SK-N-SH (cell line): ENCODE results near the gene ERAP2. TPM values are rescaled to one million over a fixed set of nuclear protein-coding genes. Genes with fewer than 3 reads are reported as not detected.
A peak's percentile ranks its signal among the peaks of the same experiment; 100 is the strongest.

Experiments
- CTCF ChIA-PET: fragments of 300-600, 350-600 bp; formaldehyde crosslinking; extraction: SDS; loops from one replicate; lab custom pipeline; 2021; lab: Yijun Ruan, JAX
- POLR2A ChIA-PET: fragments of 350-600 bp; sonication (Branson Sonifier 250); formaldehyde crosslinking; extraction: SDS; loops from one replicate; lab custom pipeline; 2020; ENCODE audit warnings: antibody characterized with exemption, inconsistent platforms; lab: Yijun Ruan, JAX
- DNase-seq: peaks from one replicate; pipeline ENCODE4 v3.0.0; 2012
- H2AFZ ChIP-seq: fragments of 200-600 bp; sonication (generic); 2 replicates; pipeline ENCODE4 v1.8.1; 2016; ENCODE audit warnings: antibody characterized with exemption, mild to moderate bottlenecking, low read depth
- H3F3A ChIP-seq: fragments of 200-600 bp; sonication (generic); replicated peaks from 2 replicates; pipeline ENCODE3; 2016; ENCODE audit warnings: antibody characterized with exemption, mild to moderate bottlenecking; ENCODE audit not compliant: insufficient read depth
- H3K27ac ChIP-seq, 2 experiments: fragments of 200-500 bp in 1 of 2; fragments of 200-600 bp in 1 of 2; sonication (Bioruptor generic) in 1 of 2; sonication (generic), shearing (Covaris generic) in 1 of 2; 2 replicates each; pipeline versions ENCODE4 v1.5.1 to v1.6.1; 2014 to 2016; ENCODE audit warnings: low read depth in 2 of 2, inconsistent platforms in 1 of 2, low read length in 1 of 2, mild to moderate bottlenecking in 1 of 2, mixed read lengths in 1 of 2
- H3K27me3 ChIP-seq: fragments of 200-600 bp; sonication (generic), shearing (Covaris generic); 2 replicates; pipeline ENCODE4 v1.6.1; 2016; ENCODE audit warnings: mixed run types; ENCODE audit not compliant: insufficient read depth
- H3K36me3 ChIP-seq, 2 experiments: fragments of 200-500 bp in 1 of 2; fragments of 200-600 bp in 1 of 2; sonication (Bioruptor generic) in 1 of 2; sonication (generic) in 1 of 2; replicated peaks in 1 of 2; 2 replicates each; pipeline versions ENCODE3 to v1.5.1; 2014 to 2016; ENCODE audit warnings: low read length in 1 of 2, mild to moderate bottlenecking in 1 of 2; ENCODE audit not compliant: insufficient read depth in 2 of 2, control insufficient read depth in 1 of 2
- H3K4me1 ChIP-seq, 2 experiments: fragments of 200-500 bp in 1 of 2; fragments of 200-600 bp in 1 of 2; sonication (Bioruptor generic) in 1 of 2; sonication (generic), shearing (Covaris generic) in 1 of 2; 2 replicates each; pipeline versions ENCODE4 v1.5.1 to v1.6.1; 2014 to 2016; ENCODE audit warnings: low read depth in 1 of 2, low read length in 1 of 2, mixed run types in 1 of 2; ENCODE audit not compliant: insufficient read depth in 2 of 2, control insufficient read depth in 1 of 2
- H3K4me2 ChIP-seq: fragments of 200-600 bp; sonication (generic), shearing (Covaris generic); 2 replicates; pipeline ENCODE4 v1.6.1; 2017; ENCODE audit warnings: mixed run types
- H3K4me3 ChIP-seq, 2 experiments: fragments of 200-500 bp in 1 of 2; fragments of 200-600 bp in 1 of 2; sonication (Bioruptor generic) in 1 of 2; sonication (generic), shearing (Covaris generic) in 1 of 2; 2 replicates each; pipeline versions ENCODE4 v1.5.1 to v1.8.1; 2014 to 2016; ENCODE audit warnings: low read depth in 2 of 2, inconsistent platforms in 1 of 2, low read length in 1 of 2, mild to moderate bottlenecking in 1 of 2, mixed read lengths in 1 of 2, moderate library complexity in 1 of 2
- H3K79me2 ChIP-seq: fragments of 200-600 bp; sonication (generic); 2 replicates; pipeline ENCODE4 v1.8.1; 2017; ENCODE audit warnings: mild to moderate bottlenecking; ENCODE audit not compliant: insufficient read depth
- H3K9ac ChIP-seq: fragments of 200-600 bp; sonication (generic); 2 replicates; pipeline ENCODE4 v1.6.1; 2017; ENCODE audit warnings: mixed run types
- H3K9me2 ChIP-seq: fragments of 200-600 bp; sonication (generic); 2 replicates; pipeline ENCODE4 v1.6.1; 2017; ENCODE audit warnings: mixed run types
- H3K9me3 ChIP-seq: fragments of 200-600 bp; sonication (generic); 2 replicates; pipeline ENCODE4 v1.6.1; 2017; ENCODE audit warnings: mixed run types, mild to moderate bottlenecking, moderate library complexity
- H4K20me1 ChIP-seq: fragments of 200-600 bp; sonication (generic); 2 replicates; pipeline ENCODE4 v1.6.1; 2017; ENCODE audit warnings: mild to moderate bottlenecking, mixed run types; ENCODE audit not compliant: insufficient read depth
- CTCF ChIP-seq: fragments of 200-600 bp; sonication (generic); IDR thresholded peaks from 2 replicates; pipeline ENCODE4 v1.6.1; 2017; ENCODE audit warnings: antibody characterized with exemption, mild to moderate bottlenecking, moderate library complexity
- FOXM1 ChIP-seq: IDR thresholded peaks from 2 replicates; pipeline ENCODE4 v1.4.0; 2012; ENCODE audit warnings: low read depth, mild to moderate bottlenecking
- GABPA ChIP-seq: IDR thresholded peaks from 2 replicates; pipeline ENCODE4 v1.4.0; 2012; ENCODE audit warnings: low read depth, mild to moderate bottlenecking
- JUND ChIP-seq: IDR thresholded peaks from 2 replicates; pipeline ENCODE4 v1.4.0; 2012
- MXI1 ChIP-seq: IDR thresholded peaks from 2 replicates; pipeline ENCODE4 v1.6.1; 2012; ENCODE audit warnings: mild to moderate bottlenecking, low read depth, low read length, improper control_type of control experiment
- NFIC ChIP-seq: IDR thresholded peaks from 2 replicates; pipeline ENCODE4 v1.4.0; 2012; ENCODE audit warnings: borderline replicate concordance
- PBX3 ChIP-seq: IDR thresholded peaks from 2 replicates; pipeline ENCODE4; 2012
- RAD21 ChIP-seq: IDR thresholded peaks from 2 replicates; pipeline ENCODE4 v1.6.1; 2012; ENCODE audit warnings: mild to moderate bottlenecking, low read length
- RCOR1 ChIP-seq: fragments of 150-350 bp; IDR thresholded peaks from 2 replicates; pipeline ENCODE4 v1.6.1; 2017; ENCODE audit warnings: antibody characterized with exemption, low read length
- USF1 ChIP-seq: IDR thresholded peaks from 2 replicates; pipeline ENCODE4 v1.4.0; 2012; ENCODE audit warnings: low read depth, borderline replicate concordance
- WGBS: methylation state at CpG from one replicate; pipeline ENCODE4 v1.1.6; 2017; ENCODE audit warnings: low lambda C conversion rate; 5-methylcytosine and 5-hydroxymethylcytosine counted together
- polyA plus RNA-seq, 3 experiments: library from polyadenylated mRNA; depleted of rRNA; stranded (reverse); fragments of >200 nt; gene quantifications; 2 replicates each; pipeline ENCODE4 v1.2.3, GENCODE V29; 2012

The ERAP2 gene
- polyA plus RNA-seq, 1 of the 3 experiments (the other 2 are of a cell fraction) = 13.2 TPM

GRCh38 chr5:96943799-96944198 is 67.5 kb downstream of the ERAP2 start (continued):
- TF ChIP-seq CTCF (no peak), USF1 (no peak), RCOR1 (no peak)

GRCh38 chr5:96945144-96945897 is 69.0 kb downstream of the ERAP2 start:
- Histone ChIP-seq H3K4me2 (no peak overlapping the region), H3K9me3 (no peaks in the 10 kb centered on the region)
- TF ChIP-seq RAD21 (no peak), MXI1 (no peak), NFIC (no peak), GABPA (no peak), JUND (no peak), FOXM1 (no peak)
- TF ChIP-seq, all 33 proteins: peak for 0
- DNase-seq = no peak
- H3K4me1 ChIP-seq = peaks cover 0 to 23% of the 10 kb centered on the region in 2 experiments; a peak in 2 of 4 replicates
- H3K27ac ChIP-seq = no peak overlapping the region
- peaks cover 28% of the 10 kb centered on the region for H3F3A ChIP-seq
- ChIA-PET POLR2A (no interaction called here), CTCF (interaction anchor here (0.6 to 0.9 kb wide), 2 partner anchors 8 to 22 kb away, joined by 3 read pairs; no protein-coding TSS in a partner anchor)
- 61% methylated on average over 5 of the region's 5 CpGs for WGBS
- H3K27me3 ChIP-seq = no peaks in the 10 kb centered on the region
- peaks cover 5% of the 10 kb centered on the region; the same call in 1 of the 2 replicates for H4K20me1 ChIP-seq
- H3K36me3 ChIP-seq = no peaks in the 10 kb centered on the region
- no peak overlapping the region for H3K9ac ChIP-seq
- no peak overlapping the region for H2AFZ ChIP-seq
- peaks cover 86% of the 10 kb centered on the region for H3K79me2 ChIP-seq
- no peak overlapping the region for H3K4me3 ChIP-seq
- no peaks in the 10 kb centered on the region for H3K9me2 ChIP-seq

GRCh38 chr5:96946381-96946780 is 70.1 kb downstream of the ERAP2 start:
- no peak for DNase-seq

More at GRCh38 chr5:96946381-96946780, 70.1 kb downstream of the ERAP2 start:
- no peak overlapping the region for H3K4me2 ChIP-seq
- H3K9me2 ChIP-seq = no peaks in the 10 kb centered on the region
- ChIA-PET POLR2A (interaction anchor here (0.6 kb wide), 1 partner anchor 13 kb away, joined by 3 read pairs; no protein-coding TSS in a partner anchor), CTCF (interaction anchor here (0.6 to 0.9 kb wide), 2 partner anchors 9 to 21 kb away, joined by 3 read pairs; no protein-coding TSS in a partner anchor)
- no peaks in the 10 kb centered on the region for H3K36me3 ChIP-seq
- no peak overlapping the region for H3K9ac ChIP-seq
- H3F3A ChIP-seq = peaks cover 28% of the 10 kb centered on the region
- H3K79me2 ChIP-seq = peaks cover 83% of the 10 kb centered on the region
- H3K27me3 ChIP-seq = no peaks in the 10 kb centered on the region
- TF ChIP-seq RAD21 (no peak), PBX3 (0 out of 2 replicates have a peak, but pooled peaks have one; percentile 6)
- 54% methylated on average over 3 of the region's 3 CpGs for WGBS
- H3K9me3 ChIP-seq = no peaks in the 10 kb centered on the region
- peaks cover 5% of the 10 kb centered on the region; the same call in 1 of the 2 replicates for H4K20me1 ChIP-seq
- H2AFZ ChIP-seq = no peak overlapping the region
- no peak overlapping the region for H3K27ac ChIP-seq
- H3K4me1 ChIP-seq = peaks cover 0 to 23% of the 10 kb centered on the region in 2 experiments; a peak in 2 of 4 replicates
- H3K4me3 ChIP-seq = no peak overlapping the region
